GM19468 (cell line): ENCODE data around the gene LHX4.

Experiments used
- ATAC-seq: cut with Tn5 transposase; IDR thresholded peaks from one replicate; pipeline ENCODE4 v1.9.1; 2021; ENCODE audit warnings: mild to moderate bottlenecking, moderate library complexity, moderate number of reproducible peaks; ENCODE audit not compliant: unreplicated experiment; ENCODE audit errors: extremely low read depth

LHX4 gene

GRCh38 chr1:180239145-180240096 is 9.4 kb downstream of the LHX4 start:
- ATAC-seq = no peak

- no peak for ATAC-seq
Observed at GRCh38 chr1:180241716-180242544, 11.9 kb downstream of the LHX4 start.

- ATAC-seq = no peak
Observed at GRCh38 chr1:180243517-180244221, 13.6 kb downstream of the LHX4 start.

- ATAC-seq = no peak
Observed at GRCh38 chr1:180244840-180245239, 14.8 kb downstream of the LHX4 start.

GRCh38 chr1:180246579-180246978 is 16.5 kb downstream of the LHX4 start:
- ATAC-seq = no peak

- ATAC-seq = no peak
Observed at GRCh38 chr1:180247061-180247460, 17.0 kb downstream of the LHX4 start.

DNA sequence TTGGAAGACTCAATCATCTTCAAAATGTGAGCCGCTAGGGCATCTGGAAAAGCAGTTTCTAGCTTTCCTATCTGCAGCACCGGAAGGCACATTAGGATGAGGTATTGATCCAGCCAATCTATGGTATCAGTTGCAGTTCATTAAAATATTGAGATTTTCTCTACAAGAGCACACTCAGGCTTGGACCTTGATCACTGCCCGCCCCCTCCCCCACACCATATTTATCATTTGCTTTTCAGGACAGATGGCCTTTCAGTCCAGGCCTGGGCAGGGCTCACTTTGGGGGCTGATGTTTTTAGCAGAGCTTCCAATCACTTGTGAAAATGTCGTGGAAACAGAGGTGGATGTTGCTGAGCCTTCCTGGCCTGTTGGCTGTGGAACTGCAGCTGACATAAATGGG is 17.5 kb downstream of the LHX4 start:
- ATAC-seq = no peak

DNA sequence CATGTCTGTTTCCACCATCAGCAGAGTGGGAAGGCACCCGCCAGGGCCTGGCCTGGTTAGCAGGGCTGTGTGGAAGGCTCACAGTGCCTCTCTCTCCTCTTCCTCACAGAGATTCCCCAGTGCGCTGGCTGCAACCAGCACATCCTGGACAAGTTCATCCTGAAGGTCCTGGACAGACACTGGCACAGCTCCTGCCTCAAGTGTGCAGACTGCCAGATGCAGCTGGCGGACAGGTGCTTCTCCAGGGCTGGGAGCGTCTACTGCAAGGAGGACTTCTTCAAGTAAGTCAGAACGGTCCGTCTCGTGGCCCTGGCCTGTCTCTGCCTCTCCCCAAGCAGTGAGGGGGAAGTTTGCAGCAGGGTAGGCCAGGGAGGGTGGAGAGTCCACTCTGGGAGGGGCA is 18.1 kb downstream of the LHX4 start:
- ATAC-seq = no peak

- no peak for ATAC-seq
Observed at GRCh38 chr1:180248731-180249681, 18.9 kb downstream of the LHX4 start.

GRCh38 chr1:180249725-180250498 is 19.8 kb downstream of the LHX4 start:
- ATAC-seq = no peak

- no peak for ATAC-seq
Observed at GRCh38 chr1:180250499-180250770, 20.4 kb downstream of the LHX4 start.

GRCh38 chr1:180250883-180251509 is 20.9 kb downstream of the LHX4 start:
- ATAC-seq = no peak

DNA sequence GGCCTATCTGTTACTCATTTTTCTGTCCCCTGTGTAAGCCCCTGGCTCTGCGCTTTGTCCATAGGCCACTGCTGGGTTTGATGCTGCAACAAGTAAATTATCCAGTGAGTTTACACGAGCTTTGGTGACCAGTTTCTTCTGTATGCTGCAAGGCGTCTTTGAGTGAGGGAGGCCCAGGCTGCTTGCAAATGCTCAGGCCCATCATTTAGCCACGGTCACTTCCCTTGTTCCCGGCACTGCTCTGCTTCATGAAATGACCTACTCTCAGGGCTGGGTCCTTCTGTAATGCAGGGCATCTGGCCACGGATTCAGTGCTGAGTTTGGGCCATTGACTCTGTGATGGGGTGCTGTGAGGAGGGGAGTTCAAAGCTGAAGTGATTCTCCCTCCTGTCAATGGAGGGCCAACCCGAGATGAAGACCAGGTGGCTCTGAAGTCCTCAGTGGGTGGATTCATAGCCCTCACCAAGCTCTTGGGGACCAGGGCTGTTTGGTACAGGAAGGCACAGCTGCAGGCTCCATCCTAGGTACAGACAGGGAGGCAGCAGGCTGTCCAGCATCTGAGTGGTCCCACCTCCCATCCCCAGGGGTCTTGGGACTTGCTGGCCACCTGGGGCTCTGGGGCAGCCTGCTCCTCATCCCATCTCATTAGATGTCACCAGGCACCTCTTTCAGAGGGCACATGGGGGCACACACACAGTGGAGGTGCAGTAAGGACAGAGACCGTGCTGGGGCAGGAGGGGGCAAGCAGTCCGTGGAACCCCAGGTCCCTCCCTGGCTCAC is 21.7 kb downstream of the LHX4 start:
- ATAC-seq = no peak

DNA sequence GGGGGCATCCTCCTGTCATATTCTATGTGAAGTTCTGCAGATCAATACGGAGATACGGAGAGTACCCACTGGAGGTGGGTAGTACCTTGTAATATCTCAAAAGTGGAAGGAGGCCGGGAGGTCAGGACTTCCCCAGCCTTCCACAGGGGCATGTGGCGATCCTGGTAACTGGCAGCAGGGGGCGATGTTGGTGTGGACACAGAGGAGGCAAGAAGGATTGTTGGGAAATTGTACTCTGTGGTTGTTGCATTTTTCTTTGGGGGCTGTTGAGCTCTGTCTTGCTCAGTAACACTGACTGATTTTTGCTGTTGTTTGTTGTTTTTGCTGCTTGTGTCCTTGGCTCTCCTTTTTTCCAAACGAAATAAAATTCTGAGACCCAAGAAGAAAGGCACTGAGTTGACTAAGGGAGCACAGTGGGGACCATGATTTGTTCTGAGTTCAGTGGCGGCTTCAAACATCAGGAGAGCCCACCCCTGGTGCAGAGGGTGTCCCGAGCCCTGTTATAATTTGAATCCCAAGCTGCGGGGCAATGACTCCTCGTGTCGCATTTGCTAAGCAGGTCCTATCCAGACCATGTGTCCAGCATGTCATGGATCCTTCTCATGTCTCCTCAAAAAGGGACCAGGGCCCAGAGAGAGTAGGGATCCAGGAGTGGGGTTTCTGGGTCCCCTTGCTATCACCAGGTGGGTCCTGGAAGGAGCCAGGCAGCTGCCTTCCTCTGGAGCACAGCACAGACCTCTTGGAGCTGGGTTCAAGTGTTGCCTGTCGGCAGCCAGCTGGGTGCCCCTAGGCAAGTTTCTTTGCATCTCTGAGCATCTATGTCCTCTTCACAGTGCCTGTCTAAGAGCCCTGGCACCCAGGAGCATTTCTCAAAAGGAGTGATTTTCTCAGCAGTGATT is 22.8 kb downstream of the LHX4 start:
- no peak for ATAC-seq

- ATAC-seq = no peak
Observed at GRCh38 chr1:180253585-180254495, 23.8 kb downstream of the LHX4 start.

DNA sequence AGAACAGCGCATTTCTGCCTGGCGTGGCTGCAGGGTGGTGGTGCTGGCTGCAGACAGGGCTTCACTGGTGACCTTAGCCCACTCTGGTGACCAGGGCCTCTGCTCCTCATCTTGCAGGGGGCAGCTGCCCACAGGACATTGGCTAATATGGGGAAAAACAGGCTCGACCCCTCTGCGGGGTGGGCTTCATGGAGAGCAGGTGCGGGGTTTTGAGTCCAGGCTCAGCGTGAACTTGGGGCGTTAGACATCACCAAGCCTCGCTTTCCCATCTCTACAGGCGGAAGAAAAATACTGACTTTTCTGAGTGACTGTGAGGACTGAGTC is 24.4 kb downstream of the LHX4 start:
- ATAC-seq = no peak
